ENCODE data around the gene NF1. TPM values are rescaled to one million over a fixed set of nuclear protein-coding genes. Genes with fewer than 3 reads are reported as not detected.
"Not testable (repeated sequence)": the region's sequence is repeated elsewhere in the genome, so short reads cannot be mapped to it uniquely, and the experiment has no call there.

The NF1 gene
- total RNA-seq, 1 experiment from 2014 or later, result 11.6 TPM

- Histone ChIP-seq H3K4me3 (ENCODE audit: insufficient read depth, low read depth, low read length) (no peak overlapping the region), H3K27me3 (ENCODE audit: control insufficient read depth, insufficient read depth, low read length) (no peaks in the 10 kb centered on the region), H3K36me3 (replicated peaks; ENCODE audit: control insufficient read depth, insufficient read depth, low read length) (no peaks in the 10 kb centered on the region)
- no peak for DNase-seq
These were observed 36.5 kb downstream of the NF1 start for GRCh38 chr17:31131299-31131698.

GRCh38 chr17:31132977-31133376 lies 38.2 kb downstream of the NF1 start:
- no peak for DNase-seq
- no peak overlapping the region for H3K4me3 ChIP-seq (ENCODE audit: insufficient read depth, low read depth, low read length)
- H3K27me3 ChIP-seq (ENCODE audit: control insufficient read depth, insufficient read depth, low read length), result no peaks in the 10 kb centered on the region
- H3K36me3 ChIP-seq (replicated peaks; ENCODE audit: control insufficient read depth, insufficient read depth, low read length), result no peaks in the 10 kb centered on the region

DNA sequence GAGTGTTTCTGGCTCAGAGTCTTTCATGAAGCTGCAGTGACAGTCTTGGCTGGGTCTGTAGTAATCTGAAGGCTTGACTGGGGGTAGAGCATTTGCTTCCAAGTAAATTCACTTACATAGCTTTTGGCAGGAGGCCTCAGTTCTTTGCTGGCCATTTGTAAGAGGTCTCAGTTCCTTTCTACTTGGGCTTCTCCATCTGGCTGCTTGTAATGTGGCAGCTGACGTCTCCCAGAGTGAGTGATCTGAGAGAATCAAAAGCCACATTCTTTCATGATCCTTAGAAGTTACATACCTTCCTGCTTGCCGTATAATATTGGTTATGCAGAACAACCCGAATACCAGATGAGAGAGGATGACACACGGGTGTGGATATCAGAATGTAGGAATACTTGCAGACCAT lies 39.8 kb downstream of the NF1 start:
- DNase-seq, result no peak
- Histone ChIP-seq H3K27me3 (ENCODE audit: control insufficient read depth, insufficient read depth, low read length) (no peaks in the 10 kb centered on the region), H3K36me3 (replicated peaks; ENCODE audit: control insufficient read depth, insufficient read depth, low read length) (no peaks in the 10 kb centered on the region), H3K4me3 (ENCODE audit: insufficient read depth, low read depth, low read length) (no peak overlapping the region)

DNA sequence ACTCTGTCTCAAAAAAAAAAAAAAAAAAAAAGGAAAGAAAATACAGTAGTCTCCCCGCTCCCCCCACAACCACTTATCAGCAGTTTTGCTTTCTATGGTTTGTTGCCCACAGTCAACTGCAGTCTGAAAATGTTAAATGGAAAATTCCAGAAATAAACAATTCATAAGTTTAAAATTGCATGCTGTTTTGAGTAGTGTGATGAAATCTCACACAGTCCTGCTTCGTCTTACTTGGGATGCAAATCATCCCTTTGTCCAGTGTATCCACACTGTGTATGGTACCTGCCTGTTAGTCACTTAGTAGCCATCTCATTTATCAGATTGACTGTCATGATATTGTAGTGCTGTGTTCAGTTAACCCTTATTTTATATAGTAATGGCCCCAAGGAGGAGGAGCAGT lies 41.5 kb downstream of the NF1 start:
- no peaks in the 10 kb centered on the region for H3K27me3 ChIP-seq (ENCODE audit: control insufficient read depth, insufficient read depth, low read length)
- no peak overlapping the region for H3K4me3 ChIP-seq (ENCODE audit: insufficient read depth, low read depth, low read length)
- no peaks in the 10 kb centered on the region for H3K36me3 ChIP-seq (replicated peaks; ENCODE audit: control insufficient read depth, insufficient read depth, low read length)
- no peak for DNase-seq

DNA sequence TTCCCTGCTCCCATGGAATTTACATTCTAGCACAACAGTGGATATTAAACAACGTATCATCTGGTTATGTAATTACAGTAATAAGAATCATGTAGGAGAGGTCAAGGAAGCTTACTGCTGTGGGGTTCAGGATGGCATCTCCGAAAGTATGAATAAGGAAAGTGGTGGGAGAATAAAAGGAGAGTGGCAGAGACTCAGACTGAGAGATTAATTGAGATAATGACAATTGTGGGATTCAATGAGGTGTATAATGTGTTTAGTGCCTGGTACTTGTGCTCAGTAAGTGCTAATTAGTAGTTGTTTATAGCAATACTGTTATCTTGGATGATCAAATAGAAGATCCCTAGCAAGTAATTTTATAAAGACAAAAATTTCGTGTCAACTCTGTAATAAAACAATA lies 45.3 kb downstream of the NF1 start:
- no peaks in the 10 kb centered on the region for H3K27me3 ChIP-seq (ENCODE audit: control insufficient read depth, insufficient read depth, low read length)
- no peaks in the 10 kb centered on the region for H3K36me3 ChIP-seq (replicated peaks; ENCODE audit: control insufficient read depth, insufficient read depth, low read length)
- no peak for DNase-seq
- H3K4me3 ChIP-seq (ENCODE audit: insufficient read depth, low read depth, low read length), result no peak overlapping the region

GRCh38 chr17:31144428-31144827 lies 49.7 kb downstream of the NF1 start:
- DNase-seq, result peak; percentile 21
- Histone ChIP-seq H3K4me3 (ENCODE audit: insufficient read depth, low read depth, low read length) (no peak overlapping the region), H3K27me3 (ENCODE audit: control insufficient read depth, insufficient read depth, low read length) (no peaks in the 10 kb centered on the region), H3K36me3 (replicated peaks; ENCODE audit: control insufficient read depth, insufficient read depth, low read length) (no peaks in the 10 kb centered on the region)

- Histone ChIP-seq H3K36me3 (replicated peaks; ENCODE audit: control insufficient read depth, insufficient read depth, low read length) (no peaks in the 10 kb centered on the region), H3K27me3 (ENCODE audit: control insufficient read depth, insufficient read depth, low read length) (no peaks in the 10 kb centered on the region), H3K4me3 (ENCODE audit: insufficient read depth, low read depth, low read length) (no peak overlapping the region)
- DNase-seq, result no peak
These were observed 50.1 kb downstream of the NF1 start for GRCh38 chr17:31144836-31145235.

DNA sequence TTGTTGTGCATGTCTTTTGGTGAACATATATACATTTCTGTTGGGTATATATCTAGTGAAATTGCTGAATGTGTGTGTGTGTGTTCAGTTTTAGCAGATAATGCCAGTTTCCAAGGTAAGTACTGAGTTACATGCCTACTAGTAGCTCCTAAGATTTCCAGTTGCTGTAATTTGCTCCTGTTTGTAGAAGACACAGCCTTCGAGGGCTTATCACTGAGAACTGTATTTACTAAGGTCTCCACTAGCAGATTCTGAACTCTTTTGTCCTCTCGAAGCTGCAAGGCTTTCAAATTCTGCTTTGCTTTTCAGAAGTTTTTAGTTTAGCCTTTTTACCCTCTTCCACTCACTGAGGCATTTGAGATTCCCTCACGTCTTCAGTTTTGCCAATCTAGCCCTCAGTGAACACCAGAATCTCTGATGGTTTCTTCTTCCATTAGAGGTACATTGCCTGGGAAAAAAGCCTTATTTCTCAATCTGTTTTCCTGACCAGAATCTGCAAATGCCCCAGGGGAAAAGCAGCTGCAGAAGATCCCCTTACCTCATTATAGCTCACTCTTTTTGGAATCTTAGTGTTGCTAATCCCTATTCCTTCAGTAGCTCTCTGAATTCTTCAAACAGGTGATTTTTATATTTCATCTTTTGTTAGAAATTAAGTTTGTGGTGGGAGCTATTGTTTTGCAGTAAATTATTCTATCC lies 52.9 kb downstream of the NF1 start:
- Histone ChIP-seq H3K36me3 (replicated peaks; ENCODE audit: control insufficient read depth, insufficient read depth, low read length) (no peaks in the 10 kb centered on the region), H3K4me3 (ENCODE audit: insufficient read depth, low read depth, low read length) (no peak overlapping the region), H3K27me3 (ENCODE audit: control insufficient read depth, insufficient read depth, low read length) (no peaks in the 10 kb centered on the region)
- no peak for DNase-seq

DNA sequence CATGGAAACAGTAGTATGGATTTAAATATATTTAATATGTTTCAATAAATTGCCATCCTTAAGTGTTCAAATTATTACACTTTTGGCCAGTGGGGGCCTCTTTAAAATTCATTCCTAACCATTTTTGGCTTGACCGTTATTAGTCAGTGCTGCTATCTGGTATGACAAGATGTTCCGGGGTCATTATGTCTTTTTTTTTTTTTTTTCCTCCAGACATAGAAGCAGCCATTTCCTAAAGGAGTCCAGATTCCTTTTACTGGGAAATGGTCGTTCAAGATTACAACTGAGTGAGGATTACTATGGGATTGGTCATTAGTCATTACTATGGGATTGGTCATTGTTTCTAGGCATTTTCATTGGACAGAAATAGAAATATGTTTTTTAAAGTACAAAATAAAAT lies 53.4 kb downstream of the NF1 start:
- no peak for DNase-seq
- H3K4me3 ChIP-seq (ENCODE audit: insufficient read depth, low read depth, low read length), result no peak overlapping the region
- H3K27me3 ChIP-seq (ENCODE audit: control insufficient read depth, insufficient read depth, low read length), result no peaks in the 10 kb centered on the region
- no peaks in the 10 kb centered on the region for H3K36me3 ChIP-seq (replicated peaks; ENCODE audit: control insufficient read depth, insufficient read depth, low read length)

- no peak for DNase-seq
- Histone ChIP-seq H3K36me3 (replicated peaks; ENCODE audit: control insufficient read depth, insufficient read depth, low read length) (no peaks in the 10 kb centered on the region), H3K27me3 (ENCODE audit: control insufficient read depth, insufficient read depth, low read length) (no peaks in the 10 kb centered on the region), H3K4me3 (ENCODE audit: insufficient read depth, low read depth, low read length) (no peak overlapping the region)
These were observed 57.5 kb downstream of the NF1 start for GRCh38 chr17:31152271-31152670.

GRCh38 chr17:31155208-31155810 lies 60.5 kb downstream of the NF1 start:
- DNase-seq, result no peak
- H3K4me3 ChIP-seq (ENCODE audit: insufficient read depth, low read depth, low read length), result no peak overlapping the region

GRCh38 chr17:31156326-31156725 lies 61.5 kb downstream of the NF1 start:
- no peak overlapping the region for H3K4me3 ChIP-seq (ENCODE audit: insufficient read depth, low read depth, low read length)
- H3K27me3 ChIP-seq (ENCODE audit: control insufficient read depth, insufficient read depth, low read length), result no peaks in the 10 kb centered on the region
- no peaks in the 10 kb centered on the region for H3K36me3 ChIP-seq (replicated peaks; ENCODE audit: control insufficient read depth, insufficient read depth, low read length)
- DNase-seq, result no peak

More at GRCh38 chr17:31155208-31155810, 60.5 kb downstream of the NF1 start:
- no peaks in the 10 kb centered on the region for H3K27me3 ChIP-seq (ENCODE audit: control insufficient read depth, insufficient read depth, low read length)
- no peaks in the 10 kb centered on the region for H3K36me3 ChIP-seq (replicated peaks; ENCODE audit: control insufficient read depth, insufficient read depth, low read length)

DNA sequence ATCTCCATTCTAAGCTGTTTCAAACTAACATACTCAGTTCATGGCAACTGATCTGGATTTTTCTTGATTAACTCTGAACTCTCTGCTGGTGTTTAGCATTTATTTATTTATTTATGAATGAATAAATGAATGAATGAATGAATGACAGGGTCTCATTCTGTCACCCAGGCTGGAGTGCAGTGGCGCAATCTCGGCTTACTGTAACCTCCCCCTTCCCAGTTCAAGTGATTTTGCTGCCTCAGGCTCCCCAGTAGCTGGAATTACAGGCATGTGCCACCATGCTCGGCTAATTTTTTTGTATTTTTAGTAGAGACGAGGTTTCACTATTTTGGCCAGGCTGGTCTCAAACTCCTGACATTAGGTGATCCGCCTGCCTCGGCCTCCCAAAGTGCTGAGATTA lies 62.1 kb downstream of the NF1 start:
- not testable (repeated sequence) for H3K36me3 ChIP-seq (replicated peaks; ENCODE audit: control insufficient read depth, insufficient read depth, low read length); H3K4me3 ChIP-seq (ENCODE audit: insufficient read depth, low read depth, low read length); DNase-seq; H3K27me3 ChIP-seq (ENCODE audit: control insufficient read depth, insufficient read depth, low read length)

- DNase-seq, result no peak
- Histone ChIP-seq H3K4me3 (ENCODE audit: insufficient read depth, low read depth, low read length) (no peak overlapping the region), H3K27me3 (ENCODE audit: control insufficient read depth, insufficient read depth, low read length) (no peaks in the 10 kb centered on the region), H3K36me3 (replicated peaks; ENCODE audit: control insufficient read depth, insufficient read depth, low read length) (no peaks in the 10 kb centered on the region)
These were observed 64.1 kb downstream of the NF1 start for GRCh38 chr17:31158746-31159377.

DNA sequence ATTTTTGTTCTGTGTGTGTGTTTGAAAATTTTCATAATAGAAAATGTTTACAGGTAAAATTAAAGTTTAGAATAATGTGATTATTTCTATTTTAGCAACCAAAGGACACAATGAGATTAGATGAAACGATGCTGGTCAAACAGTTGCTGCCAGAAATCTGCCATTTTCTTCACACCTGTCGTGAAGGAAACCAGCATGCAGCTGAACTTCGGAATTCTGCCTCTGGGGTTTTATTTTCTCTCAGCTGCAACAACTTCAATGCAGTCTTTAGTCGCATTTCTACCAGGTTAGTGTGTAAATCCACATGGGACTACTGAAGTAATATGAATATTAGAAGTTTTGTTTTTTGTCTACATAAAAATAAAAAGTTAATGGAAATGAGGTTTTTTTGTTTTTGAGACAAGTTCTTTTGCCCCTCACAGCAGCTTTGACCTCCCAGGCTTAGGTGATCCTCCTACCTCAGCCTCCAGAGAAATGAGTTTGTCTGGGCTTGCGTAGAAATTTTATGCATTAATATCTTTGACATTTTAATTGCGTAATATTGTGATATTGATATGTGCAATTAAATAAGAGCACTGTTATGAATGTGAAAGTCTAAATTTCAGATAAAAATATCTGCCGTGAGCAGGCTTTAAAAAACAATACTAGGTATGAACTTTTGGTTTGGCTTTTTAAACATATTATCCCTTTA lies 68.5 kb downstream of the NF1 start:
- no peaks in the 10 kb centered on the region for H3K27me3 ChIP-seq (ENCODE audit: control insufficient read depth, insufficient read depth, low read length)
- no peak overlapping the region for H3K4me3 ChIP-seq (ENCODE audit: insufficient read depth, low read depth, low read length)
- H3K36me3 ChIP-seq (replicated peaks; ENCODE audit: control insufficient read depth, insufficient read depth, low read length), result no peaks in the 10 kb centered on the region
- no peak for DNase-seq
